GM19452 (cell line): ENCODE data around the gene GEMIN4.
"Not testable (repeated sequence)": the region's sequence is repeated elsewhere in the genome, so short reads cannot be mapped to it uniquely, and the experiment has no call there.

Source experiments
- ATAC-seq: cut with Tn5 transposase; IDR thresholded peaks from one replicate; pipeline ENCODE4 v1.9.1; 2021; ENCODE audit not compliant: unreplicated experiment

Gene GEMIN4

GRCh38 chr17:781805-782731 lies 30.0 kb upstream of the GEMIN4 start, which contains the start of the genes GLOD4 and MRM3:
Gene GLOD4, minus strand, starts transcription at chr17:782280. Its CDS starts 25 bp downstream, at chr17:782255.
Gene MRM3, plus strand, starts transcription at chr17:782353. Its CDS starts 26 bp downstream, at chr17:782379.
- peak; percentile 88 for ATAC-seq

GRCh38 chr17:778096-778495 lies 26.0 kb upstream of the GEMIN4 start:
- no peak for ATAC-seq

- no peak for ATAC-seq
Measured at GRCh38 chr17:774313-774584, 22.2 kb upstream of the GEMIN4 start.

GRCh38 chr17:773467-774312 lies 21.6 kb upstream of the GEMIN4 start:
- ATAC-seq = no peak

GRCh38 chr17:773016-773415 lies 21.0 kb upstream of the GEMIN4 start:
- no peak for ATAC-seq

- ATAC-seq = no peak
Measured at GRCh38 chr17:767076-767475, 15.0 kb upstream of the GEMIN4 start.

GRCh38 chr17:760371-760770 lies 8.3 kb upstream of the GEMIN4 start:
- ATAC-seq = no peak

- no peak for ATAC-seq
Measured at GRCh38 chr17:759964-760363, 7.9 kb upstream of the GEMIN4 start.

GRCh38 chr17:756010-756567 lies 4.0 kb upstream of the GEMIN4 start:
- ATAC-seq = not testable (repeated sequence)

- not testable (repeated sequence) for ATAC-seq
Measured at GRCh38 chr17:755319-755961, 3.4 kb upstream of the GEMIN4 start.

GRCh38 chr17:753418-753817 lies 1.4 kb upstream of the GEMIN4 start:
- no peak for ATAC-seq

- no peak for ATAC-seq
Measured at GRCh38 chr17:752620-753219, 656 bp upstream of the GEMIN4 start.

GRCh38 chr17:751269-752001 lies 629 bp downstream of the GEMIN4 start:
- ATAC-seq = peak; percentile 37

- no peak for ATAC-seq
Measured at GRCh38 chr17:750431-751037, 1.5 kb downstream of the GEMIN4 start.

GRCh38 chr17:749359-749758 lies 2.7 kb downstream of the GEMIN4 start:
- not testable (repeated sequence) for ATAC-seq

- not testable (repeated sequence) for ATAC-seq
Measured at GRCh38 chr17:748604-749003, 3.5 kb downstream of the GEMIN4 start.

- no peak for ATAC-seq
Measured at GRCh38 chr17:746783-747629, 5.1 kb downstream of the GEMIN4 start.

- no peak for ATAC-seq
Measured at GRCh38 chr17:746181-746580, 5.9 kb downstream of the GEMIN4 start.

- no peak for ATAC-seq
Measured at GRCh38 chr17:745406-745805, 6.7 kb downstream of the GEMIN4 start.
